Ovary (tissue), 3 donors: ENCODE measurements around the gene CDC6.

ENCODE experiments used
- CTCF ChIP-seq, 3 donors: fragments of 450-650 bp in 2 of 3; fragments of 200-600 bp in 1 of 3; IDR thresholded peaks; one replicate each; pipeline versions ENCODE4 v1.5.1 to v1.8.0; 2016 to 2022; ENCODE audit warnings: antibody characterized with exemption in 3 of 3, mild to moderate bottlenecking in 1 of 3
- EP300 ChIP-seq: sonication (generic); formaldehyde crosslinking; IDR thresholded peaks from one replicate; pipeline ENCODE4 v1.6.1; 2017; ENCODE audit warnings: antibody characterized with exemption
- POLR2A ChIP-seq: fragments of 450-650 bp; IDR thresholded peaks from one replicate; pipeline ENCODE4 v1.6.1; 2017; ENCODE audit warnings: antibody characterized with exemption, mild to moderate bottlenecking, moderate library complexity
- donor health status: DM: no; HTN: no; CAD: no.

GRCh38 chr17:40350689-40351358 is 63.1 kb downstream of the CDC6 start:
- TF ChIP-seq CTCF (IDR thresholded peaks at IDR 0.05) (no peak), EP300 (no peak), POLR2A (no peak)
